HUES6 (cell line): ENCODE results near the gene C4orf50.

Experiments used
- H3K27ac ChIP-seq: 2 replicates; pipeline ENCODE4 v1.7.0; 2013; ENCODE audit warnings: low read depth, mild to moderate bottlenecking, low read length, inconsistent platforms
- H3K27me3 ChIP-seq: 2 replicates; pipeline ENCODE4 v1.6.1; 2013; ENCODE audit warnings: low read length; ENCODE audit not compliant: control insufficient read depth, insufficient read depth
- H3K36me3 ChIP-seq: 2 replicates; pipeline ENCODE4 v1.6.1; 2013; ENCODE audit warnings: low read length; ENCODE audit not compliant: control insufficient read depth, insufficient read depth
- H3K4me1 ChIP-seq: 2 replicates; pipeline ENCODE4 v1.6.1; 2013; ENCODE audit warnings: low read length; ENCODE audit not compliant: control insufficient read depth, insufficient read depth
- H3K4me3 ChIP-seq: 2 replicates; pipeline ENCODE4 v1.5.1; 2013; ENCODE audit warnings: low read depth, low read length
- H3K9ac ChIP-seq: one replicate; pipeline ENCODE4 v1.6.1; 2013; ENCODE audit warnings: mild to moderate bottlenecking, low read length
- H3K9me3 ChIP-seq: 2 replicates; pipeline ENCODE4 v1.6.1; 2013; ENCODE audit warnings: low read depth, low read length; ENCODE audit not compliant: control insufficient read depth, insufficient read depth

The C4orf50 gene

GRCh38 chr4:5992171-5992827 lies 25.9 kb downstream of the C4orf50 start:
- H3K27ac ChIP-seq, result no peak overlapping the region
- no peaks in the 10 kb centered on the region for H3K4me1 ChIP-seq
- H3K27me3 ChIP-seq, result peaks cover 8% of the 10 kb centered on the region
- no peaks in the 10 kb centered on the region for H3K9me3 ChIP-seq
- no peak overlapping the region for H3K9ac ChIP-seq
- no peak overlapping the region for H3K4me3 ChIP-seq
- no peaks in the 10 kb centered on the region for H3K36me3 ChIP-seq

- Histone ChIP-seq H3K27me3 (peaks cover 8% of the 10 kb centered on the region), H3K4me1 (no peaks in the 10 kb centered on the region), H3K9me3 (no peaks in the 10 kb centered on the region), H3K27ac (no peak overlapping the region), H3K36me3 (no peaks in the 10 kb centered on the region), H3K9ac (no peak overlapping the region), H3K4me3 (no peak overlapping the region)
These were observed 26.8 kb downstream of the C4orf50 start for GRCh38 chr4:5991405-5991804.

GRCh38 chr4:5990446-5991160 lies 27.6 kb downstream of the C4orf50 start:
- Histone ChIP-seq H3K4me1 (no peaks in the 10 kb centered on the region), H3K9me3 (no peaks in the 10 kb centered on the region), H3K27ac (no peak overlapping the region), H3K27me3 (peaks cover 8% of the 10 kb centered on the region), H3K4me3 (no peak overlapping the region), H3K36me3 (no peaks in the 10 kb centered on the region), H3K9ac (no peak overlapping the region)

- Histone ChIP-seq H3K4me1 (no peaks in the 10 kb centered on the region), H3K9ac (no peak overlapping the region), H3K4me3 (no peak overlapping the region), H3K9me3 (peaks cover 4% of the 10 kb centered on the region; the same call in 1 of the 2 replicates), H3K36me3 (no peaks in the 10 kb centered on the region), H3K27me3 (peaks cover 8% of the 10 kb centered on the region), H3K27ac (no peak overlapping the region)
These were observed 28.7 kb downstream of the C4orf50 start for GRCh38 chr4:5989236-5990225.

GRCh38 chr4:5988086-5988845 lies 30.0 kb downstream of the C4orf50 start:
- H3K4me1 ChIP-seq, result no peaks in the 10 kb centered on the region
- H3K27me3 ChIP-seq, result peaks cover 8% of the 10 kb centered on the region
- no peaks in the 10 kb centered on the region for H3K36me3 ChIP-seq
- H3K9ac ChIP-seq, result no peak overlapping the region
- no peak overlapping the region for H3K4me3 ChIP-seq
- no peak overlapping the region for H3K27ac ChIP-seq
- peaks cover 14% of the 10 kb centered on the region for H3K9me3 ChIP-seq

DNA sequence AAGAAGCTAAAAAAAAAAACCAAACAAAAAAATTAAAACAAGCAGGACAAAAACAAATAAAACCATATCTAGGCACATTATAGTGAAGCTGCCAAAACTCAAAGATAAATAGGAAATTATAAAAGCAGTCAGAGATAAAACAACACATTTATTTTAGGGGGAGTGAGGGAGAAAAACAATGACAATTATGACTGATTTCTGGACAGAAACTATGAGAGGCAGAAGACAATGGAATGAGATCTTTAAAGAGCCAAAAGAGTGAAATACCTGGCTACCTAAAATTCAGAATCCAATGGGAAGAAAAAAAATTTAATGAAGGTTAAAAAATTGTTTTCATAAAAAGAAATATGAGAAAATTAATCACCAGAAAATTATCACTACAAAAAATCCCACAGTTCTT lies 33.4 kb downstream of the C4orf50 start:
- Histone ChIP-seq H3K36me3 (no peaks in the 10 kb centered on the region), H3K27me3 (peaks cover 8% of the 10 kb centered on the region), H3K4me1 (no peaks in the 10 kb centered on the region), H3K9me3 (peaks cover 14% of the 10 kb centered on the region), H3K27ac (no peak overlapping the region), H3K9ac (no peak overlapping the region), H3K4me3 (no peak overlapping the region)

DNA sequence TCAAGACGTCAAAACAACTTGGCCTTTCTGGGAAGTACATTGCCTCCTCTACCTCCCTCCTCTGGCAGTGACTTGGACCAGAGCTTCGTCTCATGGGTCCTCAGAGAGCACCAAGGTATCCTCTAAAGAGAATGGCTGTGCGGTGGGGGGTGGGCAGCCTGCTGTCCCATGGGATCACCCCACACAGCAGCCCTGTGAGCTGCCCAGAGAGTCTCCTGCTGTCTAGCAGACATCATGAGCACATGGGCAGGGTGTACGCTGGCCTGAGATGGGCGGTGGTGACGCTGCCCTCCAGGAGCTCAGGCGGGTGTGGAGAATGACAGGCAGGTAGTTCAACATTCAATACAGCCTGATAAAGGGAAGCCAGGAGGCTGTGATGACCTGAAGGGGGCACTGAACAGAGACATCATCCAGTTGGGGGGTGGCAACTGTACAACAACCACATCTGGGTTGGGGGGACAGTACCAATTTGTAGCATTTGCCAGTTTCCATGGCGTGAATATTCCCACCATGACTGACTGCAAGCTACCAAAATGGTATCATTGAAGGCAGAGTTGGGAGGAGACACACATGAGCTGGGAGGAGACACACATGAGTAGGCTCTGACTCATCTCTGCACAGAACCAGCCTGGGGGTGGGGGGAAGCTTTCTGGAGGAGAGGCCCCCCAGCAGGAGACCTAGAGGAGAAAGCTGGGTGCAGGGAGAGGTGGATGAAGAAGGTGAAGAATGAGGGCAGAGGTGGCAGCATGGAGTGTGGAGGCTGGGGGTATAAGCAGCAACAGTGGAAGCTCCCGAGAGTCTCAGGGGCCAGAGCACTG lies 35.9 kb downstream of the C4orf50 start:
- Histone ChIP-seq H3K36me3 (no peaks in the 10 kb centered on the region), H3K27me3 (peaks cover 4% of the 10 kb centered on the region), H3K4me1 (no peaks in the 10 kb centered on the region), H3K9ac (no peak overlapping the region), H3K4me3 (no peak overlapping the region), H3K9me3 (peaks cover 14% of the 10 kb centered on the region), H3K27ac (no peak overlapping the region)

DNA sequence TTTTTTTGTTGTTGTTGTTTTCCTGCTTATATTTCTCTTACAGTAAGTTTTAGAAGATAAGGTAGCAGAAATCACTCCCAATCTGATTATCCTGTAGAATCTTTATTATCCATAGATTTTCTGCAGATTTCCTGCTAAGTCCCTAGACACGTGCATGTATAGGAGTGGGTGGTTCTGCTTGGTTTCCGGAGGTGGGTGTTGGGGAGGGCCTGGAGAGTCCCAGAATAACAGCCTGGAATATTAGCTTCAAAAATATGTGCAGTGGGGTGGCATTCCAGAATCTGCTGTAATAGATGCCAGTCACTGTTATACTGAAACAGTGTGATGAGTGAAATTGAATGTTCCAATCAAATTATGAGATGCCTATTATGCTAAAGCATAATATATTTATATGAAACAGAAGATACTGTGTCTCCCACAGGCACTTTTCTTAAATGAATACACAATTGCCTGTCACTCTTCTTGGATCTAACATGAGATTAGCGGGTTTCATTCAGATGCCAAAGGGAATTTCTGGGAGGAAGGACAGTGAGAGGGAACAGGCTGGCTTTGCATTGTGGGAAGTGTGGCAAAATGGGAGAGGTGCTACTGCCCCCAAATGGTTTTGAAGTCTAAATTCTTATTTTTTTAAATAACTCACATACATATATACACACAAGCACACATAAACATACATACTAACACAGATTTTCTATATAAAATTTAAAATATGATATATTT lies 37.6 kb downstream of the C4orf50 start:
- Histone ChIP-seq H3K9ac (no peak overlapping the region), H3K36me3 (no peaks in the 10 kb centered on the region), H3K9me3 (peaks cover 14% of the 10 kb centered on the region), H3K27me3 (peaks cover 4% of the 10 kb centered on the region), H3K27ac (no peak overlapping the region), H3K4me1 (no peaks in the 10 kb centered on the region), H3K4me3 (no peak overlapping the region)

DNA sequence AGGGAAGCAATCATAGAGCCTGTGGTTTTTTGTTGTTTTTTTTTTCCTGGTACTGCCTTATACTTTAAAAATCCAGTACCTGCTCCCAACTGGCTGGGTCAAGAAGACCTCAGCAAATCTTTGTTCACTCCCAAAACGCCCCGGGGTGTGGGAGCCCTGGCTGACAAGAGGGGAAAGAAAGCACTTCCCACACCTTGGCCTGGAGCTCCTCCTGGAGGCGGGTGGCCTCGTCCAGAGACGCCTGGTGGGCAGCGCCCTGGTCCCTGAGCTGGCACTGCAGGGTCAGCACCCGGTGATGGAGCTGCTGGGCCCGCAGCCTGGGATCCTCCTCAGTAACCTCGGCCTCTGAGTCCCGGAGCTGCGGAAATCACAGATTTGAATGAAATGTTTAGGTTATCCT lies 38.2 kb downstream of the C4orf50 start:
- no peak overlapping the region for H3K4me3 ChIP-seq
- peaks cover 13% of the 10 kb centered on the region for H3K9me3 ChIP-seq
- H3K27me3 ChIP-seq, result peaks cover 4% of the 10 kb centered on the region
- H3K4me1 ChIP-seq, result no peaks in the 10 kb centered on the region
- H3K9ac ChIP-seq, result no peak overlapping the region
- no peaks in the 10 kb centered on the region for H3K36me3 ChIP-seq
- H3K27ac ChIP-seq, result no peak overlapping the region
